GM23248 (cell line): ENCODE results near the gene REV3L. TPM values are rescaled to one million over a fixed set of nuclear protein-coding genes. Genes with fewer than 3 reads are reported as not detected.

Source experiments
- DNase-seq: peaks from one replicate; pipeline ENCODE4 v3.0.0-alpha.2; 2015
- H2AFZ ChIP-seq: fragments of 200-600 bp; sonication (generic); 2 replicates; pipeline ENCODE4 v1.6.1; 2016; ENCODE audit warnings: antibody characterized with exemption
- H3F3A ChIP-seq: fragments of 200-600 bp; sonication (generic); 2 replicates; pipeline ENCODE4 v1.6.1; 2016; ENCODE audit warnings: mild to moderate bottlenecking, antibody characterized with exemption, mixed run types; ENCODE audit not compliant: insufficient read depth
- H3K27ac ChIP-seq: fragments of 200-600 bp; sonication (generic); 2 replicates; pipeline ENCODE4 v1.5.1; 2016; ENCODE audit warnings: mild to moderate bottlenecking
- H3K27me3 ChIP-seq: fragments of 200-600 bp; sonication (generic); replicated peaks from 2 replicates; pipeline ENCODE4 v1.6.1; 2016; ENCODE audit warnings: mild to moderate bottlenecking; ENCODE audit not compliant: insufficient read depth
- H3K36me3 ChIP-seq: fragments of 200-600 bp; sonication (generic); 2 replicates; pipeline ENCODE4 v1.6.1; 2016; ENCODE audit warnings: low read depth, mild to moderate bottlenecking
- H3K4me1 ChIP-seq: fragments of 200-600 bp; sonication (generic); 2 replicates; pipeline ENCODE4 v1.6.1; 2016; ENCODE audit warnings: mild to moderate bottlenecking; ENCODE audit not compliant: insufficient read depth
- H3K4me2 ChIP-seq: fragments of 200-600 bp; sonication (generic); one replicate; pipeline ENCODE4 v1.6.1; 2016; ENCODE audit warnings: mild to moderate bottlenecking; ENCODE audit not compliant: unreplicated experiment
- H3K4me3 ChIP-seq: fragments of 200-600 bp; sonication (generic); 2 replicates; pipeline ENCODE4 v1.5.1; 2016; ENCODE audit warnings: mild to moderate bottlenecking
- H3K79me2 ChIP-seq: fragments of 200-600 bp; sonication (generic); 2 replicates; pipeline ENCODE4 v1.6.1; 2016; ENCODE audit warnings: mild to moderate bottlenecking; ENCODE audit not compliant: insufficient read depth
- H3K9ac ChIP-seq: fragments of 200-600 bp; sonication (generic); 2 replicates; pipeline ENCODE4 v1.6.1; 2016; ENCODE audit warnings: mild to moderate bottlenecking
- H3K9me2 ChIP-seq: fragments of 200-600 bp; sonication (generic); 2 replicates; pipeline ENCODE4 v1.6.1; 2016; ENCODE audit warnings: mixed run types, mild to moderate bottlenecking, moderate library complexity; ENCODE audit not compliant: insufficient read depth
- H3K9me3 ChIP-seq: fragments of 200-600 bp; sonication (generic); one replicate; pipeline ENCODE4 v1.6.1; 2017; ENCODE audit warnings: low read depth
- H4K20me1 ChIP-seq: fragments of 200-600 bp; sonication (generic); 2 replicates; pipeline ENCODE4 v1.6.0; 2016; ENCODE audit not compliant: insufficient read depth
- EZH2 ChIP-seq: fragments of 200-600 bp; sonication (generic); IDR thresholded peaks from 2 replicates; pipeline ENCODE4 v1.6.1; 2018; ENCODE audit warnings: antibody characterized with exemption, mild to moderate bottlenecking; ENCODE audit not compliant: insufficient read depth, poor library complexity, severe bottlenecking
- EZH2phosphoT487 ChIP-seq: fragments of 200-600 bp; sonication (generic); IDR thresholded peaks from 2 replicates; pipeline ENCODE4 v1.6.1; 2018; ENCODE audit warnings: antibody characterized with exemption, moderate library complexity, mild to moderate bottlenecking, low read depth; ENCODE audit not compliant: insufficient read depth
- WGBS, 2 experiments: methylation state at CpG; one replicate each; pipeline ENCODE4 v1.1.6; 2015 to 2017; ENCODE audit warnings: low lambda C conversion rate in 2 of 2, low coverage in 1 of 2; ENCODE audit errors: missing lambda C conversion rate in 2 of 2; 5-methylcytosine and 5-hydroxymethylcytosine counted together
- in situ Hi-C: fragments of 300-500 bp; cut with MboI; formaldehyde crosslinking; loops from 2 replicates; pipeline ENCODE4 v1.15.0; 2020
- polyA plus RNA-seq: library from polyadenylated mRNA; unstranded; fragments of >200 nt; fragmentation: Nextera tagmentation; extraction: Ambion mirVana; gene quantifications from 2 replicates; pipeline ENCODE4 v1.2.1, GENCODE V29; 2016
- total RNA-seq: library from RNA; depleted of rRNA; stranded (reverse); fragments of >200 nt; shearing (Covaris generic); gene quantifications from 2 replicates; pipeline ENCODE4 v1.2.3, GENCODE V29; 2014

REV3L gene
- total and polyA plus RNA-seq, 2 experiments from 2014 or later, result 25.0 to 25.1 TPM

GRCh38 chr6:111471958-111472357 lies 11.1 kb downstream of the REV3L start:
- H3K79me2 ChIP-seq, result peaks cover 100% of the 10 kb centered on the region
- no peak overlapping the region for H3K4me3 ChIP-seq
- no peak overlapping the region for H3K9ac ChIP-seq
- WGBS, 2 experiments, result 59 to 67% methylated on average over 1 of the region's 1 CpG
- no peaks in the 10 kb centered on the region for H3K27me3 ChIP-seq
- in situ Hi-C loops, result no loop called here
- H3K4me1 ChIP-seq, result peaks cover 35% of the 10 kb centered on the region
- TF ChIP-seq EZH2 (no peak), EZH2phosphoT487 (no peak)
- H3K4me2 ChIP-seq, result no peak overlapping the region
- no peak overlapping the region for H3K27ac ChIP-seq
- peaks cover 4% of the 10 kb centered on the region; the same call in 1 of the 2 replicates for H4K20me1 ChIP-seq
- peaks cover 19% of the 10 kb centered on the region for H3F3A ChIP-seq
- DNase-seq, result no peak
- no peaks in the 10 kb centered on the region for H3K9me3 ChIP-seq
- H2AFZ ChIP-seq, result no peak overlapping the region
- H3K9me2 ChIP-seq, result no peaks in the 10 kb centered on the region
- no peaks in the 10 kb centered on the region for H3K36me3 ChIP-seq

- Histone ChIP-seq H3F3A (peaks cover 19% of the 10 kb centered on the region), H2AFZ (no peak overlapping the region), H3K79me2 (peaks cover 100% of the 10 kb centered on the region), H4K20me1 (peaks cover 4% of the 10 kb centered on the region; the same call in 1 of the 2 replicates), H3K4me2 (no peak overlapping the region), H3K9ac (no peak overlapping the region), H3K9me2 (no peaks in the 10 kb centered on the region), H3K27me3 (no peaks in the 10 kb centered on the region), H3K36me3 (no peaks in the 10 kb centered on the region), H3K27ac (no peak overlapping the region), H3K4me1 (peaks cover 31% of the 10 kb centered on the region), H3K4me3 (no peak overlapping the region), H3K9me3 (no peaks in the 10 kb centered on the region)
- 36 to 56% methylated on average over 1 of the region's 1 CpG for WGBS, 2 experiments
- no peak for DNase-seq
- TF ChIP-seq EZH2phosphoT487 (no peak), EZH2 (no peak)
- in situ Hi-C loops, result no loop called here
Measured at GRCh38 chr6:111471533-111471932, 11.5 kb downstream of the REV3L start.

DNA sequence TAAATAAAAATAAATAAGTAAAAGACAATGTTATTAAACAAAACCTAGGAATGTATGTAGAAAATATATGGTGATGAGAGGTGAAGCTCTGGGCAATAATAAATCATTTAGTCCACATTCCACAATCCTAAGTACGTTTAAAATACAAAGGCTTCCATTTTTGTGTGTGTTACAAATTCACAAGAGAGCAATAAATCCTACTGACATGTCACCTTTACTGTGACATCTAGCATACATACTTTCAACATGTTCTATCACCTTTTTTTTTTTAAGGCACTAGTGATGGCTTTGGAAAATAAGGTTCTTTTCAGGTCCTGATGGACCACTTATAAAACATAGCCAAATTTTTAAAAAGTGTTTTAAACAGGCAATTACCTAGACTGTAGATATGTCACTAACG lies 12.0 kb downstream of the REV3L start:
- Histone ChIP-seq H3K4me2 (no peak overlapping the region), H3K27ac (no peak overlapping the region), H3K9ac (no peak overlapping the region), H2AFZ (no peak overlapping the region), H3K4me3 (no peak overlapping the region), H3K79me2 (peaks cover 100% of the 10 kb centered on the region), H3K9me2 (no peaks in the 10 kb centered on the region), H3K4me1 (peaks cover 31% of the 10 kb centered on the region), H3F3A (peaks cover 19% of the 10 kb centered on the region), H4K20me1 (0 out of 2 replicates have a peak, but pooled peaks cover under 1% of the 10 kb centered on the region), H3K27me3 (no peaks in the 10 kb centered on the region), H3K36me3 (no peaks in the 10 kb centered on the region), H3K9me3 (no peaks in the 10 kb centered on the region)
- TF ChIP-seq EZH2phosphoT487 (no peak), EZH2 (no peak)
- no peak for DNase-seq
- 79 to 88% methylated on average over 2 of the region's 2 CpGs for WGBS, 2 experiments
- in situ Hi-C loops, result no loop called here

DNA sequence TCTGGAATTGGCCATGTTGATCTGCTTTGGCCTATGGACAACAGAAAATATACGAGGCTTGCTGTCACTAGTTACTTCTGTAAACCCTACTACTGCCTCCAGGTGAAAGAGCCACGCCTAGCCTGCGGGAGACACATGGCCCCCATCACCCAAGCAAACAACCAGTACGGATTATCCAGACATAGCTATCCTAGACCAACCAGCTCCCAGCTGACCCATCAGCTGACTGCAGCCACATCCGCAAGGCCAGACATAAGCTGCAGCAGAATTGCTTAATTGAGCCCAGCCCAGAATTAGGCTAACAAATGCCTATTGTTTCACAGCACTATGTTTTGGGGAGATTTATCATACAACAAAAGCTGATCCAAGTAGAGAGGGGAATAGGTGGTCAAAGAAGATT lies 13.5 kb downstream of the REV3L start:
- TF ChIP-seq EZH2 (no peak), EZH2phosphoT487 (no peak)

More for the DNA sequence above, 13.5 kb downstream of the REV3L start:
- 99% methylated on average over 5 of the region's 5 CpGs for WGBS, 2 experiments
- Histone ChIP-seq H3K27ac (no peak overlapping the region), H3F3A (peaks cover 19% of the 10 kb centered on the region), H4K20me1 (no peaks in the 10 kb centered on the region), H3K27me3 (no peaks in the 10 kb centered on the region), H2AFZ (no peak overlapping the region), H3K4me3 (no peak overlapping the region), H3K4me1 (peaks cover 31% of the 10 kb centered on the region), H3K4me2 (no peak overlapping the region), H3K79me2 (peaks cover 100% of the 10 kb centered on the region), H3K36me3 (no peaks in the 10 kb centered on the region), H3K9me2 (no peaks in the 10 kb centered on the region), H3K9me3 (no peaks in the 10 kb centered on the region), H3K9ac (no peak overlapping the region)
- in situ Hi-C loops, result no loop called here
- no peak for DNase-seq
